Ectodermal cell (in vitro differentiated cells): ENCODE results near the gene TTLL4.

ENCODE experiments used
- H3K27ac ChIP-seq: 2 replicates; pipeline ENCODE4 v1.7.0; 2013; ENCODE audit warnings: mild to moderate bottlenecking, low read depth, low read length; ENCODE audit not compliant: insufficient read depth, poor library complexity, severe bottlenecking
- H3K27me3 ChIP-seq: 2 replicates; pipeline ENCODE4 v1.7.0; 2013; ENCODE audit warnings: mild to moderate bottlenecking, low read length; ENCODE audit not compliant: insufficient read depth, control insufficient read depth, poor library complexity, severe bottlenecking
- H3K36me3 ChIP-seq: one replicate; pipeline ENCODE4 v1.7.0; 2013; ENCODE audit warnings: low read length; ENCODE audit not compliant: control insufficient read depth, insufficient read depth
- H3K4me1 ChIP-seq: one replicate; pipeline ENCODE4 v1.7.0; 2013; ENCODE audit warnings: low read length; ENCODE audit not compliant: control insufficient read depth, insufficient read depth
- H3K4me3 ChIP-seq: 2 replicates; pipeline ENCODE4 v1.7.0; 2013; ENCODE audit warnings: low read depth, low read length, control low read depth; ENCODE audit not compliant: insufficient read depth
- H3K9me3 ChIP-seq: 2 replicates; pipeline ENCODE4 v1.7.0; 2013; ENCODE audit warnings: mild to moderate bottlenecking, low read length, moderate library complexity; ENCODE audit not compliant: control insufficient read depth
- WGBS, 2 experiments: methylation state at CpG; one replicate each; pipeline ENCODE4 v1.1.7; 2013; ENCODE audit warnings: missing lambda C conversion rate in 2 of 2; 5-methylcytosine and 5-hydroxymethylcytosine counted together

TTLL4 gene

GRCh38 chr2:218726004-218726574 is 15.5 kb downstream of the TTLL4 start:
- H3K4me1 ChIP-seq, result no peaks in the 10 kb centered on the region
- WGBS, 2 experiments, result 94 to 97% methylated on average over 6 of the region's 6 CpGs
- no peak overlapping the region for H3K27ac ChIP-seq
- no peak overlapping the region for H3K4me3 ChIP-seq
- H3K9me3 ChIP-seq, result peaks cover 3% of the 10 kb centered on the region
- no peaks in the 10 kb centered on the region for H3K27me3 ChIP-seq
- peaks cover 4% of the 10 kb centered on the region for H3K36me3 ChIP-seq

- peaks cover 4% of the 10 kb centered on the region for H3K36me3 ChIP-seq
- H3K27ac ChIP-seq, result no peak overlapping the region
- no peaks in the 10 kb centered on the region for H3K27me3 ChIP-seq
- H3K4me3 ChIP-seq, result no peak overlapping the region
- WGBS, 2 experiments, result 91 to 98% methylated on average over 6 of the region's 6 CpGs
- no peaks in the 10 kb centered on the region for H3K4me1 ChIP-seq
- peaks cover 3% of the 10 kb centered on the region for H3K9me3 ChIP-seq
These were observed 17.0 kb downstream of the TTLL4 start for GRCh38 chr2:218727502-218728165.

- H3K27me3 ChIP-seq, result no peaks in the 10 kb centered on the region
- no peaks in the 10 kb centered on the region for H3K4me1 ChIP-seq
- H3K36me3 ChIP-seq, result peaks cover 4% of the 10 kb centered on the region
- WGBS, 2 experiments, result 93 to 97% methylated on average over 2 to 3 of the region's 3 CpGs
- H3K27ac ChIP-seq, result no peak overlapping the region
- H3K4me3 ChIP-seq, result no peak overlapping the region
- H3K9me3 ChIP-seq, result peaks cover 3% of the 10 kb centered on the region
These were observed 19.0 kb downstream of the TTLL4 start for GRCh38 chr2:218729640-218730039.

GRCh38 chr2:218732052-218732760 is 21.6 kb downstream of the TTLL4 start:
- H3K4me1 ChIP-seq, result no peaks in the 10 kb centered on the region

GRCh38 chr2:218732761-218733158 is 22.1 kb downstream of the TTLL4 start:
- no peaks in the 10 kb centered on the region for H3K9me3 ChIP-seq
- H3K36me3 ChIP-seq, result peaks cover 6% of the 10 kb centered on the region
- no peak overlapping the region for H3K4me3 ChIP-seq
- H3K4me1 ChIP-seq, result no peaks in the 10 kb centered on the region
- no peak overlapping the region for H3K27ac ChIP-seq
- H3K27me3 ChIP-seq, result no peaks in the 10 kb centered on the region
- 93 to 96% methylated on average over 2 of the region's 2 CpGs for WGBS, 2 experiments

More at GRCh38 chr2:218732052-218732760, 21.6 kb downstream of the TTLL4 start:
- H3K27me3 ChIP-seq, result no peaks in the 10 kb centered on the region
- no peaks in the 10 kb centered on the region for H3K9me3 ChIP-seq
- WGBS, 2 experiments, result 93 to 97% methylated on average over 5 of the region's 5 CpGs
- peaks cover 5% of the 10 kb centered on the region for H3K36me3 ChIP-seq
- no peak overlapping the region for H3K4me3 ChIP-seq
- no peak overlapping the region for H3K27ac ChIP-seq

- no peaks in the 10 kb centered on the region for H3K9me3 ChIP-seq
- no peaks in the 10 kb centered on the region for H3K27me3 ChIP-seq
- 78 to 81% methylated on average over 6 of the region's 6 CpGs for WGBS, 2 experiments
- H3K4me3 ChIP-seq, result no peak overlapping the region
- no peak overlapping the region for H3K27ac ChIP-seq
- H3K36me3 ChIP-seq, result peaks cover 9% of the 10 kb centered on the region
- H3K4me1 ChIP-seq, result no peaks in the 10 kb centered on the region
These were observed 22.8 kb downstream of the TTLL4 start for GRCh38 chr2:218733171-218734021.

- Histone ChIP-seq H3K4me1 (no peaks in the 10 kb centered on the region), H3K36me3 (peaks cover 19% of the 10 kb centered on the region), H3K9me3 (no peaks in the 10 kb centered on the region), H3K4me3 (no peak overlapping the region), H3K27me3 (no peaks in the 10 kb centered on the region), H3K27ac (no peak overlapping the region)
- WGBS, 2 experiments, result 96 to 99% methylated on average over 8 of the region's 8 CpGs
These were observed 23.7 kb downstream of the TTLL4 start for GRCh38 chr2:218734190-218734975.

- Histone ChIP-seq H3K4me1 (no peaks in the 10 kb centered on the region), H3K27ac (no peak overlapping the region), H3K27me3 (no peaks in the 10 kb centered on the region), H3K4me3 (no peak overlapping the region), H3K9me3 (no peaks in the 10 kb centered on the region), H3K36me3 (peaks cover 35% of the 10 kb centered on the region)
- WGBS, 2 experiments, result 83 to 98% methylated on average over 2 of the region's 2 CpGs
These were observed 25.9 kb downstream of the TTLL4 start for GRCh38 chr2:218736531-218736930.

GRCh38 chr2:218743068-218743467 is 32.4 kb downstream of the TTLL4 start:
- Histone ChIP-seq H3K4me3 (no peak overlapping the region), H3K4me1 (no peaks in the 10 kb centered on the region), H3K27me3 (no peaks in the 10 kb centered on the region), H3K9me3 (no peaks in the 10 kb centered on the region), H3K27ac (no peak overlapping the region), H3K36me3 (peaks cover 47% of the 10 kb centered on the region)
- WGBS, 2 experiments, result 91 to 93% methylated on average over 6 of the region's 6 CpGs
